A673 (cell line): ENCODE results near the gene NOS3. TPM values are rescaled to one million over a fixed set of nuclear protein-coding genes. Genes with fewer than 3 reads are reported as not detected.

ENCODE experiments used
- BruUV-seq: library from RNA; stranded (reverse); fragments of 400-500 nt; replicated peaks from 2 replicates; lab custom pipeline; 2021; lab: Mats Ljungman, UMichigan
- CTCF ChIA-PET: fragments of 300-600 bp; sonication (Branson Sonifier 250); formaldehyde crosslinking; loops from one replicate; lab custom pipeline; 2022; ENCODE audit warnings: antibody characterized with exemption; lab: Charles Lee
- POLR2A ChIA-PET: fragments of 300-600 bp; sonication (Branson Sonifier 250); formaldehyde crosslinking; loops from one replicate; lab custom pipeline; 2022; ENCODE audit warnings: antibody characterized with exemption; ENCODE audit not compliant: low non-redundant PET; lab: Charles Lee
- DNase-seq: peaks from one replicate; pipeline ENCODE4 v3.0.0-alpha.2; 2015; ENCODE audit warnings: low spot score
- H3K27ac ChIP-seq: fragments of 200-600 bp; sonication (generic); 2 replicates; pipeline ENCODE4 v1.5.1; 2016; ENCODE audit warnings: mixed run types, low read depth, mild to moderate bottlenecking, mixed read lengths, antibody characterized with exemption, low read length; ENCODE audit not compliant: poor library complexity, severe bottlenecking
- H3K27me3 ChIP-seq: fragments of 200-600 bp; sonication (generic); replicated peaks from 2 replicates; pipeline ENCODE4 v1.6.1; 2017; ENCODE audit warnings: mixed run types, low read depth, mild to moderate bottlenecking, mixed read lengths, antibody characterized with exemption, low read length; ENCODE audit not compliant: insufficient read depth, poor library complexity
- H3K36me3 ChIP-seq: fragments of 200-600 bp; sonication (generic); 2 replicates; pipeline ENCODE4 v1.6.1; 2016; ENCODE audit warnings: mixed run types, mild to moderate bottlenecking, mixed read lengths, antibody characterized with exemption, low read length; ENCODE audit not compliant: insufficient read depth, poor library complexity, severe bottlenecking
- H3K4me1 ChIP-seq: fragments of 200-600 bp; sonication (generic); 2 replicates; pipeline ENCODE4 v1.6.1; 2017; ENCODE audit warnings: mixed run types, mild to moderate bottlenecking, mixed read lengths, antibody characterized with exemption, low read length; ENCODE audit not compliant: insufficient read depth, poor library complexity, severe bottlenecking
- H3K4me3 ChIP-seq: fragments of 200-600 bp; sonication (generic); 2 replicates; pipeline ENCODE4 v1.5.1; 2016; ENCODE audit warnings: low read depth, mixed run types, mild to moderate bottlenecking, mixed read lengths, low read length; ENCODE audit not compliant: poor library complexity, severe bottlenecking
- H3K9me3 ChIP-seq: fragments of 200-600 bp; sonication (generic); 2 replicates; pipeline ENCODE4 v1.6.1; 2016; ENCODE audit warnings: mixed run types, low read depth, mild to moderate bottlenecking, mixed read lengths, antibody characterized with exemption, low read length; ENCODE audit not compliant: poor library complexity, severe bottlenecking
- CTCF ChIP-seq: fragments of 300-800, 200-600 bp; sonication (generic); conservative IDR thresholded peaks from 2 replicates; pipeline ENCODE4 v1.5.1; 2017; ENCODE audit warnings: low read depth, mild to moderate bottlenecking, antibody characterized with exemption, low read length, moderate library complexity, mixed read lengths
- EZH2 ChIP-seq: fragments of 200-600 bp; sonication (generic); IDR thresholded peaks from 2 replicates; pipeline ENCODE4 v1.6.1; 2017; ENCODE audit warnings: borderline replicate concordance, low read depth, mild to moderate bottlenecking, mixed read lengths, antibody characterized with exemption, low read length; ENCODE audit not compliant: poor library complexity, severe bottlenecking
- intact Hi-C: fragments of 100-400 bp; cut with micrococcal nuclease; formaldehyde crosslinking; loops from one replicate; pipeline ENCODE4 v1.10.0; 2022; ENCODE audit not compliant: unreplicated experiment
- total RNA-seq: library from RNA; stranded (reverse); gene quantifications from 2 replicates; pipeline ENCODE4 v1.2.3, GENCODE V29; 2021

NOS3 gene
- total RNA-seq, 1 experiment from 2014 or later = 0.75 TPM

- DNase-seq = no peak
- intact Hi-C loops = no loop called here
- Histone ChIP-seq H3K27ac (peak overlapping the region; percentile 42), H3K4me3 (no peak overlapping the region), H3K4me1 (peaks cover 9% of the 10 kb centered on the region), H3K27me3 (no peaks in the 10 kb centered on the region), H3K9me3 (no peaks in the 10 kb centered on the region), H3K36me3 (no peaks in the 10 kb centered on the region)
- ChIA-PET CTCF (interaction anchor here (0.6 to 1.1 kb wide), 2 partner anchors 47 to 66 kb away, joined by 3 read pairs; no protein-coding TSS in a partner anchor), POLR2A (no interaction called here)
- TF ChIP-seq EZH2 (no peak), CTCF (no peak)
- BruUV-seq = no TSS peak
These were observed 45.5 kb upstream of the NOS3 start for GRCh38 chr7:150945171-150945852.

- Histone ChIP-seq H3K4me1 (peaks cover 9% of the 10 kb centered on the region), H3K9me3 (no peaks in the 10 kb centered on the region), H3K36me3 (no peaks in the 10 kb centered on the region), H3K27me3 (no peaks in the 10 kb centered on the region), H3K4me3 (no peak overlapping the region), H3K27ac (peak overlapping the region; percentile 42)
- DNase-seq = no peak
- TF ChIP-seq EZH2 = no peak
- no peak for TF ChIP-seq CTCF
- POLR2A ChIA-PET = no interaction called here
- intact Hi-C loops = no loop called here
- CTCF ChIA-PET = interaction anchor here (0.6 to 1.1 kb wide), 2 partner anchors 48 to 66 kb away, joined by 3 read pairs; no protein-coding TSS in a partner anchor
- no TSS peak for BruUV-seq
These were observed 44.9 kb upstream of the NOS3 start for GRCh38 chr7:150945853-150946420.

GRCh38 chr7:150946421-150947240 is 44.2 kb upstream of the NOS3 start:
- ChIA-PET CTCF (no interaction called here), POLR2A (no interaction called here)
- DNase-seq = no peak
- Histone ChIP-seq H3K36me3 (no peaks in the 10 kb centered on the region), H3K4me1 (peaks cover 9% of the 10 kb centered on the region), H3K27me3 (no peaks in the 10 kb centered on the region), H3K9me3 (no peaks in the 10 kb centered on the region), H3K27ac (no peak overlapping the region), H3K4me3 (no peak overlapping the region)
- BruUV-seq = no TSS peak
- intact Hi-C loops = no loop called here
- TF ChIP-seq CTCF = no peak
- no peak for TF ChIP-seq EZH2
